Measurements from ENCODE around the gene SLIT1. TPM values are rescaled to one million over a fixed set of nuclear protein-coding genes. Genes with fewer than 3 reads are reported as not detected.

The SLIT1 gene
- total RNA-seq, 4 donors from 2014 or later = under 0.01 to 0.78 (median 0.15) TPM

DNA sequence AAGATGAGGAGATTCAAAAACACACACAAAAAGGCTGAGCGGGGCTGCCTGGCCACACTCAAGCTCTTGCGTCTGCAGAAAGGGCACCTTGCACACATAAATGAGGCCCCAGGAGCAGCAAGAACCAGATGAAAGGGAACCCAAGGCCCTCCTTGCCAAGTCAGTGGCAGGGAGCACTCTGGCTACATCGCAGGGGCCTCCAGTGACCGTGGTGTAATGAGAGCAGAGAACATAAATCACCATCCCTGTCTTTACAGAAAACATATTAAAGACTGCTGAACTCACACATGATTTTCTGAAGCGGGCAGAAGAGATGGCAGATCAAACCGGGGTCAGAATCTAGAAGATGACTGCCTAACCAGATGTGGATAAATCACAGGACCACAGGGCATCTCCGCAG lies 80.5 kb downstream of the SLIT1 start:
- TF ChIP-seq, protein P1, sequence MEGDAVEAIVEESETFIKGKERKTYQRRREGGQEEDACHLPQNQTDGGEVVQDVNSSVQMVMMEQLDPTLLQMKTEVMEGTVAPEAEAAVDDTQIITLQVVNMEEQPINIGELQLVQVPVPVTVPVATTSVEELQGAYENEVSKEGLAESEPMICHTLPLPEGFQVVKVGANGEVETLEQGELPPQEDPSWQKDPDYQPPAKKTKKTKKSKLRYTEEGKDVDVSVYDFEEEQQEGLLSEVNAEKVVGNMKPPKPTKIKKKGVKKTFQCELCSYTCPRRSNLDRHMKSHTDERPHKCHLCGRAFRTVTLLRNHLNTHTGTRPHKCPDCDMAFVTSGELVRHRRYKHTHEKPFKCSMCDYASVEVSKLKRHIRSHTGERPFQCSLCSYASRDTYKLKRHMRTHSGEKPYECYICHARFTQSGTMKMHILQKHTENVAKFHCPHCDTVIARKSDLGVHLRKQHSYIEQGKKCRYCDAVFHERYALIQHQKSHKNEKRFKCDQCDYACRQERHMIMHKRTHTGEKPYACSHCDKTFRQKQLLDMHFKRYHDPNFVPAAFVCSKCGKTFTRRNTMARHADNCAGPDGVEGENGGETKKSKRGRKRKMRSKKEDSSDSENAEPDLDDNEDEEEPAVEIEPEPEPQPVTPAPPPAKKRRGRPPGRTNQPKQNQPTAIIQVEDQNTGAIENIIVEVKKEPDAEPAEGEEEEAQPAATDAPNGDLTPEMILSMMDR (IDR thresholded peaks at IDR 0.05) = no peak
- TF ChIP-seq POLR2A (IDR thresholded peaks at IDR 0.05) = no peak
- no peak for DNase-seq
- H3K4me3 ChIP-seq (replicated peaks in 1 of 3) = no peak overlapping the region
- WGBS, 2 donors = 84 to 88% methylated on average over 7 of the region's 7 CpGs
- no peaks in the 10 kb centered on the region for H3K9me3 ChIP-seq
- no peaks in the 10 kb centered on the region for H3K36me3 ChIP-seq
- intact Hi-C loops (cut with DNase I) = no loop called here
- peaks cover 0 to 8% of the 10 kb centered on the region in 2 donors for H3K4me1 ChIP-seq
- H3K27ac ChIP-seq = no peak overlapping the region
- no peaks in the 10 kb centered on the region for H3K27me3 ChIP-seq

DNA sequence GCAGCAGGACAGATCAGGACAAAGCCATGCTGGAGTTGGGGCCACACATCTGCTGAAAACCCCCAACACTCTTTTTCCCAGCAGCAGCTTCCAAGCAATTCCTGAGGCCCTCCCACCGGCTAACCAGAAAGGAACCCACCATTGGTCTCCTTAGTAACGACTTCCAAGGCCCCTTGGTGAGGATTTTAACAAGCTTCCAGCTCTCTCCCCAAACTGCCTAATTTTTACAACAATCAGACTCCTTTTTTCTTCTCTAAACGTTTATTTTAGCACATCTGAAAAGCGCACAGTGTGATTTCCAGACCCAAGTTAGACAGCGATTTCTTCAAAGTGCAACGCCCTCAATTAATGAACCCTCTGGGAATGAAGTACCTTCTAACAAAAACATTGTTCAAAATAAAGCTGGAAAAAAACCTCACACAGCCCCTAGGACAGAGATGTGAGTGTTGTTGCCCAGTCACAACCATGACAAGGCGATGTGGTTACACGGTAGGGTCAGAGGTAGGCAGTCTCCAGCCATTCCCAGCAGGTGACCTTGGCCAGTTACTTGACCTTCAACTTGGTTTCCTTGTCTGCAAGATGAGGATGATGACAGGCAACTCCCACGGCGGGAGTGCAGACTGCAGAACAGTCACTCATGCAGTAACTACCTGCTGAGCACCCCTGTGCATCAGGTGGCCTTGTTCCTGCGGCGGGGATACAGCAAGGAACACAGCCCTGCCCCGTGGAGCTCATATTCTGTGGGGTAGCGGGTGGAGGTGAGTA lies 82.3 kb downstream of the SLIT1 start:
- Histone ChIP-seq H3K4me1 (peaks cover 0 to 8% of the 10 kb centered on the region in 2 donors), H3K27ac (no peak overlapping the region), H3K27me3 (no peaks in the 10 kb centered on the region), H3K36me3 (no peaks in the 10 kb centered on the region), H3K9me3 (no peaks in the 10 kb centered on the region), H3K4me3 (replicated peaks in 1 of 3) (no peak overlapping the region)
- TF ChIP-seq, protein P1 (IDR thresholded peaks at IDR 0.05) = no peak
- no peak for TF ChIP-seq POLR2A (IDR thresholded peaks at IDR 0.05)
- DNase-seq = no peak
- WGBS, 2 donors = 71% methylated on average over 14 of the region's 14 CpGs
- intact Hi-C loops (cut with DNase I) = no loop called here

DNA sequence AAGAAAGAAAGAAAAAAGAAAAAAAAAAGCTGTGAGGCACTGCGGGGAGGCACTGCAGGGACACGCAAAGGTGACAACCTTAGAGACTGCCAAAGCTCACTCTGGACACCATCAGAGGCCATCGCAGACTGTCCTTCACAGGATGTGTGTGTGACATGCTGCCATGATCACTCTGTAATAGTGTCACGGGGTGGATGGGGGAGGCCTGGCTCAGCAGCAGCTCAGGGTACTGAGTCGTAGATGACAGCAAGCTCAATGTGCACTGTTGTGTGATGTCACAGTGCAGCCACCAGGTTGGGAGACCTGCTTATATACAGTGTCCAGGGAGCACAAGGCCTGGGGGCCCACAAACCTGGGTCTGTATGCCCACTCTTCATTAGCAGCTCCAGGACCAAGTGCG lies 83.3 kb downstream of the SLIT1 start:
- H3K27ac ChIP-seq = no peak overlapping the region
- H3K9me3 ChIP-seq = no peaks in the 10 kb centered on the region
- 84 to 90% methylated on average over 6 of the region's 6 CpGs for WGBS, 2 donors
- TF ChIP-seq POLR2A (IDR thresholded peaks at IDR 0.05) = no peak
- TF ChIP-seq, protein P1 (IDR thresholded peaks at IDR 0.05) = no peak
- H3K4me1 ChIP-seq = peaks cover 0 to 7% of the 10 kb centered on the region in 2 donors
- intact Hi-C loops (cut with DNase I) = no loop called here
- DNase-seq = no peak
- no peaks in the 10 kb centered on the region for H3K36me3 ChIP-seq
- no peak overlapping the region for H3K4me3 ChIP-seq (replicated peaks in 1 of 3)
- H3K27me3 ChIP-seq = no peaks in the 10 kb centered on the region

DNA sequence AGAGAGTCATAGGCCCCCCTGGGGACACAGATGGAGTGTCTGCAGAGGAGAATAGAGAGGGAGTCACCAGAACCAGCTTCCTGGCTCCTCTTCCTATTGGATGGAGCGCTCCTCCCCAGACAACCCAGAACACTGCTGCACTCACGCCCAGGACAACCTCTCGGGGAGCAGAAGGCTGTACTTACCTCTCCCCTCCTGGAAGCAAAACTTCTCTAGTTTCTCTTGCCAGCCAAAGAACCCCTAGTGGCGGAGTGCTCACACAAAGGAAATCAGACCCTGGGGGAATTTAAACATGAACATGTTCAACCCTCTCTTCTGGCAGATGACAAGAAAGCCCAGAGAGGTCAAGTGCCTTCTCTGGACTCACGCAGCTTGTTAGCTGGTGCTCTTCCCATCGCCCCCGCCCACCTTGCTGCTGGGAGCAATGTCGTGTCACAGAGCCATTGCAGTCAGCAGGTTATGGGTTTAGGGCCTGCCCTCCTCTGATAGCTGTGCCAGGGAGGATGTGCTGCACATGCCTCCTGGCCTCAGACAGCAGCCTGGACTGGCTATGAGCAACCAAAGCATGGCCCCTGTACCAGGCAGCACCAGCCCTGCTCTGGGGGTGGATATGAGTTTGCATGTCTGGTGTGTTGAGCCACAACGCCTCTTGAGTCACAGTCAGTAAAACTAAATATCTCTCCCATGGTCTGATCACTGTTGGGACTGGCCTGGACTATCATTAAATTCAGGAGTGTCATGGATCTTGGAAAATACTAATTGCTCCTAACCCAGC lies 84.4 kb downstream of the SLIT1 start:
- no peak overlapping the region for H3K4me3 ChIP-seq (replicated peaks in 1 of 3)
- no peak for TF ChIP-seq POLR2A (IDR thresholded peaks at IDR 0.05)
- TF ChIP-seq, protein P1 (IDR thresholded peaks at IDR 0.05) = no peak
- DNase-seq = no peak
- intact Hi-C loops (cut with DNase I) = no loop called here
- H3K4me1 ChIP-seq = peaks cover 0 to 3% of the 10 kb centered on the region in 2 donors
- H3K27ac ChIP-seq = no peak overlapping the region
- H3K36me3 ChIP-seq = no peaks in the 10 kb centered on the region
- 85 to 87% methylated on average over 9 of the region's 9 CpGs for WGBS, 2 donors
- no peaks in the 10 kb centered on the region for H3K9me3 ChIP-seq
- no peaks in the 10 kb centered on the region for H3K27me3 ChIP-seq

DNA sequence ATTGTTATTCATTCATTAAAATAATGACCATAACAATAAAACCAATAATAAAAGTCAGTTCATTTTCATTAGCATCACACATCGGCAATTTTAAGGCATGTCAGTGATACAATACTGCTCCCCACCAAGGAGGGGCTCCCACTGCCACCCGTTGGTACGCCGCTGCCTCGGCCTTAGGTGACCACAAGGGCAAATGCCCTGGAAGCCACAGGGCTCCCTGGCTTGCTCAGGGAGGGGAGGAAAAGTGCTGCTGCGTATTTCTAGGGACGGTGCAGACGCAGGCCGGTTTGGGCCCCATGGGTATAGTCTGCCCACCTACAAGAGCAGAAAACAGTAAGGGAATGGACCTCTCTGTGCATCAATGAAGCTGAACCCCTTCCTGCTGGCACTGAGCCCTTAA lies 85.1 kb downstream of the SLIT1 start:
- intact Hi-C loops (cut with DNase I) = no loop called here
- H3K4me3 ChIP-seq (replicated peaks in 1 of 3) = no peak overlapping the region
- no peaks in the 10 kb centered on the region for H3K9me3 ChIP-seq
- no peaks in the 10 kb centered on the region for H3K27me3 ChIP-seq
- DNase-seq = no peak
- no peaks in the 10 kb centered on the region for H3K36me3 ChIP-seq
- H3K27ac ChIP-seq = no peak overlapping the region
- H3K4me1 ChIP-seq = peaks cover 0 to 10% of the 10 kb centered on the region in 2 donors
- 81 to 90% methylated on average over 9 of the region's 9 CpGs for WGBS, 2 donors
- no peak for TF ChIP-seq POLR2A (IDR thresholded peaks at IDR 0.05)
- TF ChIP-seq, protein P1 (IDR thresholded peaks at IDR 0.05) = no peak

All from thyroid gland (tissue), 4 donors.